ES-I3 (cell line): ENCODE measurements around the gene GBP7.
"Not testable (repeated sequence)": the region's sequence is repeated elsewhere in the genome, so short reads cannot be mapped to it uniquely, and the experiment has no call there.

Experiments
- H3K36me3 ChIP-seq: 2 replicates; pipeline ENCODE4 v1.6.1; 2013; ENCODE audit warnings: mild to moderate bottlenecking, low read length, control low read depth, moderate library complexity; ENCODE audit not compliant: insufficient read depth
- H3K4me1 ChIP-seq: 2 replicates; pipeline ENCODE4 v1.6.1; 2013; ENCODE audit warnings: mild to moderate bottlenecking, control low read depth, low read length; ENCODE audit not compliant: insufficient read depth
- H3K9ac ChIP-seq: 2 replicates; pipeline ENCODE4 v1.6.1; 2013; ENCODE audit warnings: low read depth, mild to moderate bottlenecking, low read length, moderate library complexity
- H3K9me3 ChIP-seq: 2 replicates; pipeline ENCODE4 v1.6.1; 2013; ENCODE audit warnings: mild to moderate bottlenecking, low read length, moderate library complexity; ENCODE audit not compliant: control insufficient read depth, insufficient read depth

The GBP7 gene

DNA sequence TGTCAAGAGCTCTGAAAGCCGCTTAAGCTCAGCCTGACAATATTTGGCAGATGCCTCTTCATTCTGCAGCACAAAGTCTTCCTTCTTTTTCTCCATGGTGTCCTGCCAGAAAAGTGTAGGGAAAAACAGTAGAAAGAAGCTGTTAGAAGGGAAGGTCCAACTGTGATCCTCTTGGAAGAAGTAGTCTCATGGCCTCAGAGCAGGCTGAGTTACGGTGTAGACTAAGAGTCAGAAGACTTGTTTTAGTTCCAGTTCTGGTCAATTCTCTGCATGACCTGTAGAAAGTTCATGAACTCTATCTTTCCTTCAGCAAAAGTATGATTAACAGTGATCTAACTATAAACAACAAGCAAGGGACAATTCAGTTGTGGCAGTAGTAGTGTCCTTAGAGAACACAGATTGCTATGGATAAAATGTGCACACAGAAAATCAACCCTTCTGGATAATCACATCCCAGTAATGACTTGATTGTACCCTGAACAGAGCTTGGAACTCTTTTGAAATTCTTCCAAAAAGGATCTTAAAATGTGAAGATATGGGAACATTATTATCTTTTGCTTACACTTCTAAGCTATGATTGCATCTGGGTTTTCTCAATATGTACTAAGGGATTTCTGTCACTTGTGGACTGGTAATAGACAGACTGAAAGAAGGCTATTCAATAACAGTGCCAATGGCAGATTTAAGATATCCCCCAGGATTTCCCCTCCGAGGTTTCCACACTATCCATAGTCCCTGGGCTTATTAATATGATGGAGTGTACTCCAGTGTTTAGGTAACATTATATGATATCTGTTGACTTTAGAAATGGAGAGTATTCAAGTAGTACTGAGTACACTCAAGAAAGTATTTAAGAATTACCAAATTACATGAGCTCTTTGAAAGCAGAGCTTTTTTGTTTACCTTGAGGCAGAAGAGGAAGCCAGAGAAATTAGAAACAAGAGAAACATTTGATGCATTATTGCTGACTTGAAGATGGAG is 27.8 kb downstream of the GBP7 start:
- Histone ChIP-seq H3K4me1 (no peaks in the 10 kb centered on the region), H3K9me3 (no peaks in the 10 kb centered on the region), H3K36me3 (no peaks in the 10 kb centered on the region), H3K9ac (no peak overlapping the region)

DNA sequence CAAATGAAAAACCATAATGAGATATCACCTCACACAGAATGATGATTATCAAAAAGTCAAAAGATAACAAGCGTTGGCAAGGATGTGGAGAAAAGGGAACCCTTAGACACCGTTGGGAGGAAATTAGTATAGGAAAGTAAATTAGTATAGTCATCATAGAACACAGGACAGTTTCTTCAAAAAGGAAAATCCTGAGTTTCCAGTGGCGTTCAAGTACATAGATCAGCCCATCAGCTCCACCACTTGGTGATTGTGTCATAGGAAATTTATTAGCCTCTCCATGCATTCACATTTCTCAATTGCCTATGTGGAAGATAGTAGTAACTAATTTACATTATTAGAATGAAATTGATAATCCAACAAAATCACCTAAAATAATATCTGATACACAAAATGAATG is 29.1 kb downstream of the GBP7 start:
- H3K36me3 ChIP-seq, result no peaks in the 10 kb centered on the region
- no peaks in the 10 kb centered on the region for H3K9me3 ChIP-seq
- no peaks in the 10 kb centered on the region for H3K4me1 ChIP-seq
- H3K9ac ChIP-seq, result no peak overlapping the region

DNA sequence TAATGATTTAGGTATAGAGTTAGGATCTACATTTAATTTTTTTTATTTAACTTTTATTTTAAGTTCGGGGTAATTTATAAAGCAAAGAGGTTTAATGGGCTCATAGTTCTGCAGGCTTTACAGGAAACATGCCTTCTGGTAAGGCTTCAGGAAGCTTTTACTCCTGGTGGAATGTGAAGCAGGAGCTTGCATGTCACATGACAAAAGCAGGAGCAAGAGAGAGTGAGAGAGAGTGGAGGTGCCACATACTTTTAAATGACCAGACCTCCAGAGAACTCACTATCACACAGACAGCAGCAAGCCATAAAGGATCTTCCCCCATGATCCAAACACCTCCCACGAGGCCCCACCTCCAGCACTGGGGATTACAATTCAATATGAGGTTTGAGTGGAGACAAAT is 32.3 kb downstream of the GBP7 start:
- no peaks in the 10 kb centered on the region for H3K9me3 ChIP-seq
- no peaks in the 10 kb centered on the region for H3K36me3 ChIP-seq
- no peak overlapping the region for H3K9ac ChIP-seq
- no peaks in the 10 kb centered on the region for H3K4me1 ChIP-seq

DNA sequence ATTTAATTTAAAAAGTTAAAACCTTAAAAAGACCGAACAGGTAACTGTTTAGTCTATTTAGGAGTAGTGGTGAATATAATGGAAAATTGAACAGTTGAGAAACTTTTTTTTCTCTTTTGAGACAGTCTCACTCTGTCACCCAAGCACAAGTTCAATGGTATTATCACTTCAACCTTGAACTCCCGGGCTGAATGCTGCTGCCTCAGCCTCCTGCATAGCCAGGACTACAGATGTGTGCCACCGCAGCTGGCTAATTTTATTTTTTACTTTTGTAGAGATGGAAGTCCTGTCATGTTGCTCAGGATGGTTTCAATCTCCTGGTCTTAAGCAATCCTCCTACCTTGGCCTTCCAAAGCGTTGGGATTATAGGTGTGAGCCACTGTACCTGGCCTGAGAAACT is 33.6 kb downstream of the GBP7 start:
- no peak overlapping the region for H3K9ac ChIP-seq
- no peaks in the 10 kb centered on the region for H3K36me3 ChIP-seq
- no peaks in the 10 kb centered on the region for H3K4me1 ChIP-seq
- H3K9me3 ChIP-seq, result no peaks in the 10 kb centered on the region

DNA sequence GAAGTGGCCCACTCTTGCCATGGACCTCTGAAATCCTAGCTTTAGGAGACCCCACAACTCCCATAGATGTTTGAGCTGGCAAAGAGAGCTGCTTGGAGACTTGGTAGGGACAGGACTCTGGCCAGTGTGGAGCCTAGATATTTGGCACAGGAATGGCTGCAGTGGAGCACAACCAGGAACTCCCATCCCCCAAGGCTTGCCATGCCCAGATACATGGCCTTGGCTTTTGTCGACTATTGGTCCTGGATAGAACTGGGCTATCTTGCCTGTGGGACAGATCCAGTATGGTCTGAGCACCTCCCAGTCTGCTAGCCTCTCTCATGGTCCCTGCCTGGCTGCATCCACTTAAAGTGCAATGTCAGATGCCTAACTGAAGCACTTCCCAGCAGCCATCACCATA is 42.1 kb downstream of the GBP7 start:
- no peak overlapping the region for H3K9ac ChIP-seq
- H3K36me3 ChIP-seq, result no peaks in the 10 kb centered on the region
- H3K4me1 ChIP-seq, result no peaks in the 10 kb centered on the region
- H3K9me3 ChIP-seq, result no peaks in the 10 kb centered on the region

DNA sequence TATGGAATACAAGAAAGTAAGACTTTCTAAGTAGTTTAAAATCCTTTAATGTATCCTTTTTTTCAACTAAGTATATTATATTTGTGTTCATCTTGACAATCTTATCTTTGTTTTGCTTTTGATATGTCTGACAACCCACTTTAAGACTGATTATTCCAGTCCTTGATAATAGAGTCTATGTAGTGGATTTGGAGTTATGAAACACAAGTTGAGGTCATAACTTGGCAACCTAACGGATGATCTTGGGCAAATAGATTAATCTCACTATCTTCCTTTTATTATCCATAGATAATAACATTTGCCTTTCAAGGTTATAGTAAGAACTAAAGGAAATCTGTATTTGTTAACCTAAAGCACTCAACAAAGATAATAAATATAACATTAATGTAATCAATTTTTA is 45.1 kb downstream of the GBP7 start:
- Histone ChIP-seq H3K36me3 (no peaks in the 10 kb centered on the region), H3K9me3 (no peaks in the 10 kb centered on the region), H3K9ac (no peak overlapping the region), H3K4me1 (no peaks in the 10 kb centered on the region)

DNA sequence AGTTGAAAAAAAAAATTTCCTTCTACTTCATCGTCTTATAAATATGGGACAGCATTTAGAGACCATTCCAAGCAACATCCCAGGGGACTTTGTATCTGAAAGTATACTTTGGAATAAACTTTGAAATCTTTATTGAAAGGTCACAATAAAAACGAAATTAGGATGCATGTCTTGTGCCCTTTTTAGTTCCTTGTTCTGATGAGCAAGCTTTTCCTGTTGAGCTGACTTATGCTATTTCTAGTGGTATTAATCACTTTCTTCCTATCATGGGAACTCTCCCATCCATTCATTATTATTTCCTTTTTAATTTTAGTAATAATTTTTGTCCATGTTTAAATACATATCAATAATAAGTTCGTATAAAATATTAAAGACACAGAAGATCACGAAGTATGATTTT is 45.9 kb downstream of the GBP7 start:
- H3K36me3 ChIP-seq, result no peaks in the 10 kb centered on the region
- no peak overlapping the region for H3K9ac ChIP-seq
- H3K9me3 ChIP-seq, result no peaks in the 10 kb centered on the region
- H3K4me1 ChIP-seq, result no peaks in the 10 kb centered on the region

DNA sequence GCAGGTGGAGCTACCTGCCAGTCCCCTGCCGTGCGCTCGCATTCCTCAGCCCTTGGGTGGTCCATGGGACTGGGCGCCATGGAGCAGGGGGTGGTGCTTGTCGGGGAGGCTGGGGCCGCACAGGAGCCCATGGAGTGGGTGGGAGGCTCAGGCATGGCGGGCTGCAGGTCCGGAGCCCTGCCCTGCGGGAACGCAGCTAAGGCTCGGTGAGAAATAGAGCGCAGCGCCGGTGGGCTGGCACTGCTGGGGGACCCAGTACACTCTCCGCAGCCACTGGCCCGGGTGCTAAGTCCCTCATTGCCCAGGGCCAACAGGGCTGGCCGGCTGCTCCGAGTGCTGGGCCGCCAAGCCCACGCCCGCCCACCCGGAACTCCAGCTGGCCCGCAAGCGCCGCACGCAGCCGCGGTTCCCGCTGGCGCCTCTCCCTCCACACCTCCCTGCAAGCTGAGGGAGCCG is 47.8 kb downstream of the GBP7 start:
- H3K36me3 ChIP-seq, H3K9me3 ChIP-seq, H3K4me1 ChIP-seq, H3K9ac ChIP-seq: not testable (repeated sequence)

DNA sequence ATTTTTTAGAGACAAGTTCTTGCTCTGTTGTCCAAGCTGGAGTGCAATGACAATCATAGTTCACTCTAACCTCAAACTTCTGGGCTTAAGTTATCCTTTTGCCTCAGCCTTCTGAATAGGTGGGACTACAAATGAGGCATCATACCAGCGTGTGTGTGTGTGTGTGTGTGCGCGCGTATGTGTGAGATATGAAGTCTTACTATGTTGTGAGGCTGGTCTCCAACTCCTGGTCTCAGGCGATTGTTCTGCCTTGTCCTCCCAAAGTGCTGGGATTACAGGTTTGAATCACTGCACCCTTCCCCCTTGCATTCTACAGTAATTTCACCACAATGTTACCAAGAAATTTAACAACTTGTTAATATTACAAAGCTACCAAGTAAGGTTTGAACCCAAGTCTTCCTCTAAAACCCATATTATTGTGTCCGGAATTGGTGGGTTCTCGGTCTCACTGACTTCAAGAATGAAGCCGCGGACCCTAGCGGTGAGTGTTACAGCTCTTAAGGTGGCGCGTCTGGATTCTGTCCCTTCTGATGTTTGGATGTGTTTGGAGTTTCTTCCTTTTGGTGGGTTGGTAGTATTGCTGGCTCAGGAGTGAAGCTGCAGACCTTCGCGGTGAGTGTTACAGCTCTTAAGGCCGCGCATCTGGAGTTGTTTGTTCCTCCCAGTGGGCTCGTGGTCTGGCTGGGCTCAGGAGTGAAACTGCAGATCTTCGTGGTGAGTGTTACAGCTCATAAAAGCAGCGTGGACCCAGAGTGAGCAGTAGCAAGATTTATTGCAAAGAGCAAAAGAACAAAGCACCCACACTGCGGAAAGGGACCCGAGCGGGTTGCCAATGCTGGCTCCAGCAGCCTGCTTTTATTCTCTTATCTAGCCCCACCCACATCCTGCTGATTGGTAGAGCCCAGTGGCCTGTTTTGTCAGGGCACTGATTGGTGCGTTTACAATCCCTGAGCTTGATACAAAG is 48.9 kb downstream of the GBP7 start:
- not testable (repeated sequence) for H3K9me3 ChIP-seq, H3K9ac ChIP-seq, H3K36me3 ChIP-seq, H3K4me1 ChIP-seq

DNA sequence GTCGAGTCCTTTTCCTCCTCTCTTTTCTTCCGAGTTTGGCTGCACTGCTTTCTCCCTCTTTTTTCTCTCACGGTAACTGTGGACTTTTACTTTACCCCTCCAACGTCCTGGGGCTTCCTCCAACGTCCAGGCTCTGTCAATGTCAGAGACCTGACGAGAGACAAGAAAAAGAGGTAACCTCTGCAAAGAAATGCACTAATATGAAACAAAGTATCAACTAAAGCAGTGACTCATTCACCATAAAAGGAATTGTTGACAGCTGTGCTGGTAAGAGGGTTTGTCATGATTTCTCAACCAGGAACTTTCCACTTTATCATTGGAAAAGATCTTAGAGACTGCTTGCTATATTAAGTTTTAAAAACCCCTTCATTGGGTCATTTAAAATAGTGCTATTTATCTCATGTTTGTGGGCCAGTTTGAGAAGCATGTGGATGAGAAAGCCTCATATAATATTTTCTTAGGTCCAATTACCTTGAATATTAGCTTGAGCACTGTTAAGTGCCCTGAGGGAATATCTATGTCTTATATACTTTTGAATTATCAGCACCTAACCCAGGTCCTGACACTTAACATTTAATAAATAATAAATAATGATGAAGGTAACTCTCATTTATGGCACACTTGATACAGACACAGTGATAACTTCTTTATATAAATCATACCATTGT is 49.8 kb downstream of the GBP7 start, which contains the start of gene GBP2:
Gene GBP2 (minus strand): TSS at position 202 of the 668 bp plus-strand sequence. CDS start 4,148 bp downstream, outside the sequence.
- Histone ChIP-seq H3K9me3 (no peaks in the 10 kb centered on the region), H3K9ac (no peak within 1 kb of the TSS), H3K36me3 (no peaks in the 10 kb centered on the region), H3K4me1 (no peaks in the 10 kb centered on the region)

DNA sequence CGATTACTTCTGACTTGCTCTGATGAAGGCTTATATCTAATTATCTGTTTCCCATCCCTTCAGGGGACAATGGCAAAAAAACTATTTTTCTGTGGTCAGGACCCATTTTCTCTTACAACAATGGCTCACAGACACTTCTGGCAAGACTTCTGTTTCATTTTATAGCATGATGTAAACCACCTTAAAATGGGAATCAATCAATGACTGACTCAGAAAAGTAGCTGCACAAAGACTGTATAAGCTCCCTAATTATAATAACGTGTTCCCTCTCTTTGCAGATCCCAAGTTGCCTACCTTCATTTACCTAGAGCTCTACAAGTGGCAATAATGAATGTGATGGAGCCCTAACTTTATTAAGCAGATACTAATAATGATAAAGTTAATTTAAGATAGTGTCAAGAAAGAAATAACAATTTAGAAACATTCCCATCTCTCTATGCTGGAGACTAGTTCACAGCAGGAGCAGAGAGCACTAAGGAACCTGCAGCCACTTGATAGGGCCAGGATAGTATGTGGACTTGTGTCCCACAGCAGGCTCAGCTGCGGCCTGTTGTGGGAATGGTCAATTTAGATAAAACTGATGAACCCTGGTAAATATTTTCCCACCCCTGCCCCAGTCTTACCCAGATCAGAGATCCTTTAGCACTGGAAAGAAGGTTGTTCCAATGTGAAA is 50.4 kb downstream of the GBP7 start:
- H3K4me1 ChIP-seq, result no peaks in the 10 kb centered on the region
- H3K9me3 ChIP-seq, result no peaks in the 10 kb centered on the region
- H3K9ac ChIP-seq, result no peak overlapping the region
- no peaks in the 10 kb centered on the region for H3K36me3 ChIP-seq

DNA sequence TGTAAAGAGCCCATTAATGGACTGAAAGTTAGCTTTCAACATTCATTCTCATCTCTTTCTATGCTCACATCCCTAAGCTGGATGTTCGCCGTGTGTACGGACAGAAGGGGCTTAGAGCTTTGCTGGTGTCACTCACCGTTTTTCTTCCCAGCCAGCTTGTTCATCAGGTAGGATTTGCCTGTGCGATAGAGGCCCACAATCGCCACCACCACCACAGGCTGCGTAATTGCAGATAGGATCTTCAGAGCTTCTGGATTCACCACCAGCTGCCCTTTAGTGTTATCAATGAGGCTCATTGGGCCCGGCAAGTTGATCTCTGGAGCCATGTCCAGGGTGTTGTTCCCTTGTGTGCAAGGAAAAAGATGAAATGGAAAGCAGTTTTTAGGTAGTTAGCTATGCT is 54.2 kb downstream of the GBP7 start:
- no peaks in the 10 kb centered on the region for H3K36me3 ChIP-seq
- H3K4me1 ChIP-seq, result no peaks in the 10 kb centered on the region
- H3K9me3 ChIP-seq, result no peaks in the 10 kb centered on the region
- no peak overlapping the region for H3K9ac ChIP-seq

DNA sequence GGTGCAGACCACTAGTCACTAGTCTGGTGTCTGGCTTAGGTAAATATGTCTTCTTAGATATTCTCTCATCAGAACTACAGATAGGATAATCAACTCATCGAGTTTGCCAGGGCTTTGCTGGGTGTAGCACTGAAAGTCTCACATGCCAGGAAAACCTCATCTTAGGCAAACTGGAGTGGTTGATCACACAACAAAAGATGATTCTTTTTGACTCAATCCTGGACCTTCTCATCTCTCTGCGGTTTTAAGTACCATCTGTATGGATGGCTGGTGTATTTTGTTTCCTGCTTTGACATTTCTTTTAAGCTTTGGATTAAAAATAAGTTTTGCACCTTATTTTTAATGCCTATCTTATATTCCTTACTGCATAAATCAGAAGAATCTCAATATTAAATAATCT is 61.1 kb downstream of the GBP7 start:
- no peaks in the 10 kb centered on the region for H3K4me1 ChIP-seq
- H3K36me3 ChIP-seq, result no peaks in the 10 kb centered on the region
- no peaks in the 10 kb centered on the region for H3K9me3 ChIP-seq
- H3K9ac ChIP-seq, result no peak overlapping the region
